HG02938 (cell line): ENCODE data around the gene ESF1.
A peak's percentile ranks its signal among the peaks of the same experiment; 100 is the strongest.

Experiments
- ATAC-seq: cut with Tn5 transposase; IDR thresholded peaks from one replicate; pipeline ENCODE4 v1.9.1; 2021; ENCODE audit warnings: mild to moderate bottlenecking, moderate library complexity; ENCODE audit not compliant: unreplicated experiment

ESF1 gene

DNA sequence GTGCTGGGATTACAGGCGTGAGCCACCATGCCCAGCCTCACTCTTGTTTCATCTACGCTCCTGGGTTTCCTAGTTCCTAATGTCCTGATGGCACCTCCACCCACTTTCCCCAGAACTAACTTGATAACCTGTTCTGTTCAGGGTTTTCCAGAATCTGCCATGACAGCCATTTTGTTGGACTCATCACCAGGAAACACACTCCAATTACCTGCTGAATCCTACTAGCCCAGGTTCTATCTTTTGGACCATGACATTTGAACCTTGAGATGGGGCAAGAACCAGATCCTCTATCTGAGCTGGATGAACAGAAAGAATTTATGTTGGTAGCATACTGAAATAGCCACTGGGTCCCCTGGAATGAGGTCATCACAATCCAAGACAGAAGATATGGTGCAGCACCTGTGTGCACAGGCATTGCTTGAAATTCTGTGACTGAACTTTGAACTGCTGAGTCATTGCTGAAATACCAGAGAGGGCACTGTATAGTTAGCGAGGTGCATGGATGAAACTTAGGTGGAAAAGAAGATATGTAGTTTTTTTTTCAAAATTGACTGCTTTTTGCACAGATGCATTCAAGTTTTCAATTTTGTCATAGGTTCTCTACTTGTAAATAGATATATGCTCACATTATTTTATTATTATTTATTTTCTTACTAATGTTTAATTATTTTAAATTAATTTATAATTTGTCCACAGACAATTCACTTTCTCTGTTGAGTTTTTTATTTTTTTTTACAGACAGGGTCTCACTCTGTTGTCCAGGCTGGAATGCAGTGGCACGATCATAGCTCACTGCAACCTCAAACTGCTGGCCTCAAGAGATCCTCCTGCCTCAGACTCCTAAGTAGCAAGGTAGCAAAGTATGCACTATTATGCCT lies 103.2 kb downstream of the ESF1 start:
- peak; percentile 88 for ATAC-seq

DNA sequence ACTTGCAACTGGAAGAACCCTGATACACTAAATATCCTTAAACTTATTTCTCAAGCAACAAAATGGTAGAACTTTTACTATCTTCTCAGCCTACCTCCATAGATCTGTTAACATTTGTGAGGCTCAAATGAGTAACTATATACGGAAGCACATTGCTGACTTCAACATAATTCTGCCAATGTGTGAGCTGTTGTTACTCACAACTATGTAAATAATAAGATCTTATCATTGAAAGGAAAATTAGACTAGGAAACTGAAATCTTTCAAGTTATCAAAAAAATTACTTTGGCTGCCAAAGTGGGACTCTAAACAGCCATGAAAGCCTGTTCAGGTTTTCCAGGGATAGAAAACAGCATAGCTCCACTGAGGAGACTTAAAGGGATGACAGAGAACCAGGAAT lies 105.8 kb downstream of the ESF1 start:
- ATAC-seq, result no peak

DNA sequence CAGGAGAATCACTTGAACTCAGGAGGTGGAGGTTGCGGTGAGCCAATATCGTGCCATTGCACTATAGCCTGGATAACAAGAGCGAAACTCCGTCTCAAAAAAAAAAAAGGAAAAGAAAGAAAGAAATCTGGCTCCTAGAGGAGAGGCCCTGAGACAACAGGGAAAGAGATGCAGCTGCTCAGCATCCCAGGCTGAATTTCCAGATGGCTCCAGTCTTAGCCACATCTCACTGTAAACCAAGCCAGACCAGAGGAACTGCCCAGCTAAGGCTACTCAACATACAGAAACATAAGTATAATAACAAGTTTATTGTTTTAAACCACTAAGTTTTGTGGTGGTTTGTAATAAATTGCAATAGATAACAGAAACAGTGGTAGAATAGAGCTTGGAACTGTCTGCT lies 107.5 kb downstream of the ESF1 start:
- ATAC-seq, result no peak

DNA sequence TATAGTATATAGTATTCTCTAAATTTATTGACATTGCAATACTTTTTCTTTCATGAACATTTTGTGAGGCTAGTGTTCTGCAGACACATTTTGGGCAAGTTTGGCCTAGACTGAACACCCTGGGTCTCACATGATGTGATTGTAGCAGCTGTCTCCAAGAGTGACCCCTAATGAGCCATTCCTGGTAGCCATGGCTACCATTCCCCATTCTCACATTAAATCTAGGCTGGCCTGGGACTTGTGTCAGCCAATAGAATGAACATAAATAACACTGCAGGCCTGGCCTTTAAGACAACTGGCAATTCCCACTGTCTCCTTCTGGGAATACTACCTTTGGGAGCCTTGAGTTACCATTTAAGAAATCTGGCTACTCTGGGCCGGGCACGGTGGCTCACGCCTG lies 108.0 kb downstream of the ESF1 start:
- ATAC-seq, result no peak

DNA sequence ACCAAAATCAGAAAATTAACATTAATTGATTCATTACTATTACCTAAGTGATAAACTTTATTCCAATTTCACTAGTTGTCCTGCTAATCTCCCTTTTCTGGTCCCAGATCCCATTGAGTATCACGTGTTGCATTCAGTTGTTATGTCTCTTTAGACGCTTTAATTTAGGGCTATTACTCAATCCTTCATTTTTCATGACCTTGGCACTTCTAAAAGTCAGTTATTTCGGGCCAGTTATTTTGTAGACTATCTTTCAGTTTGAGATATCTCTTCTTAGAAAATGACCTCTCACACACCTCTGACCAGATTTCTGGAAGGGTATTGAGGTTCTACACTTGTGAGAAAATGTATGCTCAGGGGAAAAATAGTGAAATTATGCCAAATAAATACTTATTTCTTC lies 112.0 kb downstream of the ESF1 start:
- no peak for ATAC-seq

DNA sequence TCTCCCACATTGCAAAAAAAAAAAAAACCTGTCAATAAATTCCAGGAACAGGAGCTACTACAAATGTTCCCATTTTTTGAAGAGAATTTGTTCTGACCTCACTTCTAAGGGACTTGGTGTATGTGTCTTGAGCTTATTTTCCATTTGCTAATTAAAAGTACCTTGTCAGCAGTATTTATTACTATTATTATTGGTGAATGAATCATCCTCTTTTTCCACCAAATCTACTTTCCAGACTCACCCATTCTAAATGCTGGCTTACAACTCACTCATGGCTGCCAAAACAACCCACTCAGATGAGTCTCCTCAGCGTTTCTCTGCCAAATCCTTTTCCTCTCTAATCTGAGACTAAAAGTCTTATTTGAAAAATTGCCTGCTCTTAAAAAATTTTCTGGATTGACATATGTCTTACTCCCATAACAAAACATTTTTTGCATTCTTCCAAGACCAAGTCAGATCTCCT lies 112.8 kb downstream of the ESF1 start:
- no peak for ATAC-seq

DNA sequence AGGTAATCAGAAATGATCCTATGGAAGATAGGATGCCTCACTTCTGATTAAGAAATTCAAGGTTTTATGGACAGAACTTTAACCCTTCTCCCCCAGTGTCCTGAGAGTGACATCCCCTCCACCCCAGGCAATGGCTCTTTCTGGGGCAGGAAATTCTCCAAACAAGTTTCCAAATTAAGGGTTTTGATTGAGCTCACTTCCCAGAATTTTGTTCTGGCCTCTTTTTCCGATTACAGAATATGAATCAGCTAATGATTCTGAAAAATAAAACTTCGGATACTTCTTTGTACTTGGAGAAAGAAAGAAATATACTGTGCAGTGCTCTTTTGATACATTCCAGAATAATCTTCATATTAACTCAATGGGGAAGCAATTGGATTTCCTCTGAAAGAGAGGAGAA lies 113.2 kb downstream of the ESF1 start:
- no peak for ATAC-seq

DNA sequence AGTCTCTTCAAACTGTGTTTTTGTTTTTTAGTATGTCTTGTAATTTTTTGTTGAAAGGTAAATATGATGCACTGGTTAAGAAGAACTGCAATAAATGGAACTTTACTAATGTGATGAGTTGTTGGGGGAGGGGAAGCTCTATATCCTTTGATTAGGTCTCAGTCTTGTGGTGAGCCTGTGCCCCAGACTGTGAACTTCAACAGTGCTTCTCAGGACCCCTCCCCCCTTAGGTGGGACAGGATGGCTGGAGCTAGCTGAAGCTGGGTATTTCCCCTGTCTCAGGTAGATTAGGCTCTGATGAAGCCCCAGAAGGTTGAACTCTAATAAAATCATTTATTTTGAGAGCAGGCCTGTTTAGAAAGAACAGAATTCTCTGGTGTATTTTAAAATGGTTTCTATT lies 114.6 kb downstream of the ESF1 start:
- ATAC-seq, result no peak

DNA sequence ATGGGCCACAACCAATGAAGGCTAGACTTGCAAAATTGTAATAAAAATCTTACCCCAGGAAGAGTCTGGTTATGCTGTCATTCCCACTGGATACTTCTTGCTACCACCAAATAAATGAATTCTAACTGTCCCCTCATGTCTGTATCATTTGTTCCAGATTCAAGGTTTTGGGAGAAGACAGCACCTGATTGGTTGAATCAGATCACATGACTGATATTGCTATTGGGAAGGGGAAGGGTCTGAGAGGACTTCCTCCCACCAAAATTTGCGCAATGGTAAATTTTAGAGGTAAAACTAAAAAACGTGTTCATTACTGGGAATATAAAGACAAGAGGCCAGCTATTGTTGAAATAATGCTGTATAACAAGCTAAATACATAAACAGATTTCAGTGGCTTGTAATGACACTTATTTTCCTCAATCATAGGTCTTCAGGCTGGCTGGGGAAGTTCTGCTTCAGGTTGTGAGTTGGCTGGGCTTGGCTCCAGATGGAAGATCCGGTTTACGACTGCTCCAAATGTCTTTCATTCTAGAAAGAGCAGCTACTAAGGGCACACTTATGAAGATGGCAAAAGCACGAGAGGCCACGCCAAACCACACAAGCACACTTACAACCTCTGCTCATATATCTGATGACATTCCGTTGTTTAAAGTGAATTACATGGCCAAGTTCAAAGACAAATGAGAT lies 118.9 kb downstream of the ESF1 start:
- ATAC-seq, result no peak
